Stimulated activated CD4-positive, alpha-beta T cell treated with anti-CD3 and anti-CD28 coated beads, Interleukin-1b, Interleukin-23, amount 100 ng/mL, for 1 hour (primary cell): ENCODE measurements around the gene ZNF423.

Source experiments
- DNase-seq, 2 donors: peaks; one replicate each; pipeline ENCODE4 v3.0.0-alpha.2; 2020; ENCODE audit warnings: low read depth in 2 of 2

Gene ZNF423

DNA sequence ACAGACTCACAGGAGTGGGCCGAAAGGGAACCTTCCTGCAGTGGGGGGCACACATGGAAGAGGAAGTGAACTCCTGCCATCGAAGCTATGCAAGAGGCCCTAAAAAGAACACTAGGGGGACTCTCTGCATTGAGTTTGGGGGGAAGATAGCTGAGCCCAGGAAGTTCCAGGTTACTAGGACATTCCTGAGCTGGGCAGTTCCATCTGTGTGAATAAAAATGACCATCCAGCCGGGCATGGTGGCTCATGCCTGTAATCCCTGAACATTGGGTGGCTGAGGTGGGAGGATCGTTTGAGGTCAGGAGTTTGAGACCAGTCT, 211.8 kb downstream of the ZNF423 start:
- DNase-seq: no peak

DNA sequence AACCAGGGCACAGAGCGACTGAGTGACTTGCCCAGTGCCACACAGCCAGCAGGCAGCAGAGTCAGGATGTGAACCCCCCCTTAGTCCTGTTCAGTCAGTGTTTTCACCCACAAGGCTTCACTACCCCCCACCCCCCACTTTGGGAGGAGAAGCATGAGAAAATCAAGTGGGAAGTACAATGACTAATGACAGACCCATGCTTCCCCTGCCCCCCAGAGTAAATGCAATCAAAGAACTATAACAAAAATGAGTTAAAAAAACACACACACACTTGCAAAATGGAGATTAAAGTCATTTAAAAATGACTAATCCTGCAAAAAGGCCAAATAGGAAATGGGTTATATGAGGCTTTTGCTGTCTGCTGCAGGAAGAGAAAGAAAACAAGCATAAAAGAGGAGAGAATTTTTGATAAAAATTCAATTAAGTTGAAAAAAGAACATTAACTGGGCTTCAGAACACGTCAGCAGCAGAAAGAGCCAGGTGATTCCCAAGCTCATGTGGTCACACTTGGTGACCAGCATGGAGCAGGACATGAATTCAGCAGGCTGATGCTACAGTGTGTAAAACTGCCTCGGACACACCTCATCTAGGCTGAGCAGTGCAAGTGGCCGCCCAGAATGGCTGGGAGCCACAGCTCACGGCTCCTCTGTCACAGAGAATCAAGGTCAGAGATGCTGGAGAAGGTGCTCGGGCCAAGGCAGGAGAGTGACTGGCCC, 212.3 kb downstream of the ZNF423 start:
- DNase-seq: no peak

DNA sequence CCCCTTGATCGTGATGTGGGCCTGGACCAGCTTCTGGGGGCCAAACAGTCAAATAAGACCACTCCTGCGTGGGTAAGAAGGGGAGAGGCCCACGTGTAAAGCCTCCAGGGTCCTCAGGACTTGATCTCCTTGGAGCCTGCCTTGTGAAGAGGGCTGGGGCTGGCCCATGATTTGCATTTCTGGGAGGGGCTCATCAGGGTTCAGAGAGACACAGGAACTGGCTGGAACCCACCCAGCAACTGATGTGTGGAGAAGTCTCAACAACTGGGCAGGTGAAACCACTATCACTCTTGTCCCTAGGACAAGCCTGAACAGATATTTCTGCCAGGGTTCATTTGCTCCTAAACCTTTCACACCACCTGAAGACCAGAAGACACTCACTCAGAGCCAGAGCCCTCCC, 214.7 kb downstream of the ZNF423 start:
- DNase-seq: no peak

DNA sequence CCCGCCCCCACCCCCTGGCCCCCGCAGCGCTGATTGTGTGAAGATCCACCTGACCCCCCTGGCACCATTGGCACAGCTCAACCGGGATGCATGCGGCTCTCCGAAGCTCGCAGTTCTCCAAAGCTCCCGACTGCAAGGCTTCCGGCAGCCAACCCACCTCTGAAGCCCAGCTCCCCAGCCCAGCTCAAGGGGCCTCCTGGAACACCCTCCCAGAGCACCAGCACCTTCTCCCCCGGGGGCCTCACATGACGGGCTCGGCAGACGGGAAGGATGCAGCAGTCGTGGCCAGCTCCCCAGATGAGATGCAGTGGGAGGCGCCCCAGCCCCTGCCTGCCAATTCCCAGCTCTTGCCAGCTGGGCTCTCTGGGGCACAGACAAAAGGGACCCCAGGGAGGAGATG, 215.3 kb downstream of the ZNF423 start:
- no peak for DNase-seq

DNA sequence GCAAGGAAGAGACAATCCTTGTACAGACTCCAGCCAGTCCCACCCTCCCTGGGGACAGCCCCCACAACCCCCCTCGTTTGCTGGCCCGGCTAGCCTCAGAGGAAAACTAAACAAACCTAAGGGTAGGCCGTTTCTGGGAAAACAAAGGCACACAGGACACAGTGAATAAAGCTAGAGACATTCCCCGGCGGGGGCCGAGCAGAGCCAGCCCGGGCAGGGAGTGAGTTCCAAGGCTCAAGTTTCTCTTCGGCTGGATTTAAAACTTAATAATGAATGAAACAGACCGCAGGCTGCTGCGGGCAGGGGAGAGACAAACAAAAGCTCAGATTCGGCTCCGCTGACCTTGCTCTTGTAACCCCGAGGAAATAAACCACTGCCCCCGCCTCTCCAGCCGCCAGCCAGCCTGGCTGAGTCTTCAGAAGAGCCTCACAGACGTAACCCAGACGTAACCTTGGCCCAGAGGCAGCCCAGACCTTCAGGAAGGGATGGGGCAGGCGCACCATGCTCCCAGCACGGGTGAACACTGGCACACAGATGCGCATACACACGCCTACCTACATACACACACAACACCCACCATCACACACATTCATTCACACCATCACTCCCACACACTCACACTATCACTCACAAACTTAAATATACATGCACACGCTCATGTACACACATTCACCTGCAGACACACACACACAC, 216.0 kb downstream of the ZNF423 start:
- no peak for DNase-seq

DNA sequence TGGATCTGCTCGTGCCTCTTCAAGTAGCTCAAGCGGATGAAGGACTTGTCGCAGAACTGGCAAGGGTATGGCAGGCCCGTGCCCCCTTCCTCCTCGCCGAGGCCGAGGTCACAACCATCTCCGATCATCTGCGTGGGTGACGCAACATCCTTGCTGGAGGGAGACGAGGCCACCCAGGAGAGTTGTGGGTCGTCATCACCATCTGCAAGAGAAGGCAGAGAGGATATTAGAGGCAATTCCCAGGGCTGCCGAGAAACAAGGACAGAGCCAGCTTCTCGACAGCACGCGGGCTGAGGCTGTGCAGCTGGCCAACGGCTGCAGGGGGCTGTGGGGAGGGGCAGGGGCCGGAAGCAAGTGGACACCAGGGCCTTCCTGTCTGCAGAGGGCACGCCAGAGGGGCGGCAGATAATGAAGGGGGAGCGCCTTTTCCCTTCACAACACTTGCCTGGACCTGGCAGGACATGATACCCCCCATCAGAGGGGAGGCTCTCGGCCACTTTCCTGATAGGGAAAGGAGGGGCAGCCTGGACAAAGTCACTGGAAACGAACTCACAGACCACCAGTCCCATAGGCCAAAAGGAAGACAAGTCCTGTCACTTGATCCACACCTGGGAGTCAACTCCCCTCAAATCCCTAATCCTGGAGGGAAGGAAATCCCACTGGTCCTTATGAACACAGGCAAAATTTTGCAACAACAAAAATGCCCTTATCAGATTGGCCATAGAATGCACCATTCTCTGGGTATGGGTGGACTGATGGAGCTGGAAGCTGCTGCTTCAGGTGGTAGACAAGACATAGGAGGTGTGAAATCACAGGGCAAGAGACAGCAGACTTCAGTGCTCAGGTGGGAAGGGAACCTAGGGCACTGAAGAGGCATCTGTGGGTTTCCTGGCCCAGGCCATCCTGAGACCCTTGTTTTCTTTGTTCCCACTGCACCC, 217.0 kb downstream of the ZNF423 start:
- DNase-seq: no peak

DNA sequence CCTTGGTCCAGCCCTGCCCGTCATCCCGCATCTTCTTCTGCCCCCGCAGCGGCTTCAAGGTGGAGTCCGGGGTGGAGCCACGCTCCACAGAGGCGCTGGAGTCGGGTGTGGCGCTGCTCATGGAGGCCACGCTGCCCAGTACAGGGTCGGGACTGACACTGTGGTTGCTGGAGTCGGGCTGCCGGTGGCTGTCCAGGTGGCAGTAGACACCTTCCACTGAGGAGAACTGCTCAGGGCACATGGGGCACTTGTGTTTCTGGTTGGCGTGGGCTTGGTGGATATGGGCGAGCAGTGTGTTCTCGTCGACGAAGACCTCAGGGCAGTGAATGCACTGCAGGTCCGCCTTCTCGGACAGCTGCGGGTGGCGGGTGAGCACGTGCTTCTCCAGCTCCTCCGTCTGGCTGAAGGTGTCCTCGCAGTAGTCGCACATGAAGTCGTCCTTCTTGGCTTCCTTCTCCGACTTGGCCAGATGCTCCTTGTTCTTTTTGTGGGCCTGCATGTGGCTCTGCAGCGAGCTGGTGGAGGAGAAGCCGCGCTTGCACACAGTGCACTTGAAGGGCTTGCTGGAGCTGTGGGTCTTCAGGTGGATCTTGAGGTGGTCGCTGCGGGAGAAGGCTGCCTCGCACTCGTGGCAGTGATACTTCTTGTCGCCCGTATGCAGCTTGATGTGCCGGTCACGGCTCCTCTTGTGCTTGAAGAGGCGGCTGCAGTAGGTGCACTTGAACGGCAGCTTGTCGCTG, 217.8 kb downstream of the ZNF423 start:
- no peak for DNase-seq

DNA sequence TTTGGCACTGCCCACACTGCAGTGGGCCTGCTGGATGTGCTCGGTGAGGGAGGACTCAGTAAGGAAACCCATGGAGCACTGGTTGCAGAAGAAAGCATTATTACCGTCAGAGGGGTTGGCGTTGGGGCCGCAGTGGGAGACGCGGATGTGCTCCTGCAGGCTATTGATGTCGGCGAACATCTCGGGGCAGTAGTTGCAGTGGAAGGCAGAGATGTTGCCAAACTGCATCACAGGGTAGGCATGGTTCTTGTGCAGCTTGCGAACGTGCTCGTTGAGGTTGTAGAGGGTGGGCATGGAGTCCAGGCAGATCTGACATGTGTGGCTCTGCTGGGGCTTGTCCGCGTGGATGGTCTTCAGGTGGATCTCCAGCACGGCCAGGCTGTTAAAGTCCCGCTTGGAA, 218.4 kb downstream of the ZNF423 start:
- DNase-seq: no peak

DNA sequence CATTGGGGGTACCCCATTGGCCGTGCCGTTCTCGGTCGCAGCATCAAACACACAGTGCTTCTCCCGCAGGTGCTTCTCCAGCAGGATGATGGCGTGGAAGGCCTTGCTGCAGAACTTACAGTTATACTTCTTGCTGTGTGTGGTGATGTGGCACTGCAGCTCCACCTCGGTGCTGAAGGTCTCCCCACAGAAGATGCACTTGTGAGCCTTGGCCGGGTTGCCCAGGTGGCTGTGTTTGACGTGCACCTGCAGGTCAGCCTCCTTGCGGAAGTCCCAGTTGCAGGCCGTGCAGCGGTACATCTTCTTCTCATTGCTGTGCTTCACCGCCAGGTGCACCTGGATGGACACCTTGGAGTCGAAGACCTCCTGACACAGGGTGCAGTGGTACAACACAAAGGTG, 219.3 kb downstream of the ZNF423 start:
- DNase-seq: no peak

DNA sequence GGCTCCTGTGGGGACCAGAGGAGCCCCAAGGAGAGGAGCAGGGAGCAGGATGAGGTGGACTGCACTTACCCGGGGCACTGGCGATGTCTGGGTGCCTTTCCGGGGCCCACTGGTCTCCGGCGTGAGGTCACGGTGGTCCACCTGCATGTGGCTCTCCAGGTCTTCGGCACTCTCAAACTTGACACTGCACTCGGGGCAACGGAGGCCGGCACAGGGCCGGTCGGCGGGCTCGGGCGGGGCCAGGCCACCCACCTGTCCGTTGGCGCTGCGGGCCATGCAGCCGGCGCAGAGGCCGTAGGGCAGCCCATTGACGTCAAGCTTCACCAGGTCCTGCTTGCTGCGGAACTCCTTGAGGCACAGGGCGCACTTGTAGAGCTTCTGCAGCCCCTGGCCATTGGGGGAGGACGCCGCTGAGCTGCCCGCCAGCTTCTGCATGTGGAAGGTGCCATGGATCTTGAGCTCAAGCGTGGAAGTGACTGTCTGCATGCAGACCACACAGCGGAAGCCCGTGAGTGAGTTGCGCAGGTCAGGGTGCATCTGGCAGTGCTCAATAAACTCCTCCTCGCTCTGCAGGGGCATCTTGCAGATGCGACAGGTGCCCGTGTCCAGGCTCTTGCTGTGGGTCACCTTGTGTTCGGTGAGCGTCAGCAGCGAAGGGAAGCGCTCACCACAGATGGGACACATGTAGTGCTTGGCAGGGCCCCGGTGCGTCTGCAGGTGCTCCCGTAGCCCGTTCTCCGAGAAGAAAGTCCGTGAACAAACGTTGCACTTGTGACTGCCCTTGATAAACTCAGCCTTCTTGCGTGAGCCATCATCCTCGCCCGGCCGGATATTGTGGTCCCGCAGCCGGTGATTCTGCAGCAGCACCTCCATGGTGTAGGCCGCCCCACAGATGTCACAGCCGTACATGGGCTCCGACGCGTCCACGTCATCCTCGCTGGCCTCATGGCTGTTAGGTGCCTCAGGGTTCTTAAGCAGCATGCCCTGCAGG, 220.0 kb downstream of the ZNF423 start:
- DNase-seq: no peak

DNA sequence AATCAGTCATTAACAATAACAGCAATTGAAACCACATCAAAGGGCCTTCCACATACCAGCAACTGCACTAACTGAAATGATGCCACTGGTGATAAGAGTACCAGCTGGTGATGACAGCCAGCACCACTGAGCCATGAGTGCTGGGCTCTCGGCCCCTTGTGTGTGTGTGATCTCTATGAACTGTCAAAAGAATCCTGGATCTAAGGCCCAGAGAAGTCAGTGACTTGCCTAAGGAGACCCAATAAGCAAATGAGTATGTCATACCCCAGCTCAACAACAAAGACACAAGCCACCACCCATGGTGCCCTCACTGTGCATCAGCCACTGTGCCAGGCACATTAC, 220.9 kb downstream of the ZNF423 start:
- DNase-seq: no peak

DNA sequence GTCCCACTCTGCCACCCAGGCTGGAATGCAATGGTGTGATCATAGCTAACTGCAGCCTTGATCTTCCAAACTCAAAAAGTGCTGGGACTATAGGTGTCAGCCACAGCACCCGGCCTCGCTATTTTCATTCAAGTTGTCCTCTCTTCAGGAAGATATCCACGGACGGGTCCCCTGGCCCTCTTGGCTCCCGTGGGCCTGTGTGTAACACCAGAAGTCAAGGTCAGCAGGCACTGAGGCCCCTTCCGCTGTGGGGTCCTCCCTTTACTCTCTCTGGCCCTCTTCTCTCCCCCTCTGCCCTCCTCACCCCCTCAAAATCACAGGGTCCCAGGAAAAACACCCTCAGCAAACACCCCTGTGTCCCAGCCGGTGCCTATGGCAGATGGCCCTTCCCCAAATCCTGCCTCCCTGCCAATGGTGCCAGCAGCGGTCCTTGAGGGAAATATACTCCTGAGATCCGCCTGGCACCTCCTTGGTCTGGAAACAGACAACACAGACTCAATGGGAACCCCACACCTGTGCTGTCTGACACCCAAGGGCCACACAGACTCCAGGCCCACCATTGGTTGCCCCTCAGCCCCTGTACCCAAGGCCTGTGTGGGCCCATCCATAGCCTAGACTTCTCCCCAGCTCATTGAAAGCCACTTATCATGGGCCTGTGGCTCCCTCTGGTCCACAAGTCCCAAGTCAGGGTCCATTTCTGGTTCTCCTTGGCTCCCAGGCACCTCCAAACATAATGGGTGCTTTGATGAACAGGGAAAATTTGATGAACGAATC, 221.5 kb downstream of the ZNF423 start:
- no peak for DNase-seq

DNA sequence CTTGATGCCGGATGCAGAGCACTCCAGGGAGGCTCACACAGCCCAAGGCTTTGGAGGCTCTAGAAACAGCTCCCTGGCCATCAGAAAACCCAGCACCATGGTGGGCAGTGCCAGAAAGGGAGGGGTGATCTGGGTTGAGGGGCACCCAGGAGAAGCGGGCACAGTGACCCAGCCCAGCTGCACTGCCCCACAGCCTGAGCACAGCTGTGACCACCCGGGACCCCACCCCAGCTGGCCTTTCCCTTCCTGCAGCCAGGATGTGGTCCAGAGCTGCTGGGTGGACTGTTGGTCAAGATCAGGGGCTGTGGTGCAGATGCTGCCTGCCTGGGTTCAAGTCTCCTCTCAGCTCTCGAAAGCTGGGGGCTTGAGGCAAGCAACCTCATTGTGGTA, 223.1 kb downstream of the ZNF423 start:
- no peak for DNase-seq

DNA sequence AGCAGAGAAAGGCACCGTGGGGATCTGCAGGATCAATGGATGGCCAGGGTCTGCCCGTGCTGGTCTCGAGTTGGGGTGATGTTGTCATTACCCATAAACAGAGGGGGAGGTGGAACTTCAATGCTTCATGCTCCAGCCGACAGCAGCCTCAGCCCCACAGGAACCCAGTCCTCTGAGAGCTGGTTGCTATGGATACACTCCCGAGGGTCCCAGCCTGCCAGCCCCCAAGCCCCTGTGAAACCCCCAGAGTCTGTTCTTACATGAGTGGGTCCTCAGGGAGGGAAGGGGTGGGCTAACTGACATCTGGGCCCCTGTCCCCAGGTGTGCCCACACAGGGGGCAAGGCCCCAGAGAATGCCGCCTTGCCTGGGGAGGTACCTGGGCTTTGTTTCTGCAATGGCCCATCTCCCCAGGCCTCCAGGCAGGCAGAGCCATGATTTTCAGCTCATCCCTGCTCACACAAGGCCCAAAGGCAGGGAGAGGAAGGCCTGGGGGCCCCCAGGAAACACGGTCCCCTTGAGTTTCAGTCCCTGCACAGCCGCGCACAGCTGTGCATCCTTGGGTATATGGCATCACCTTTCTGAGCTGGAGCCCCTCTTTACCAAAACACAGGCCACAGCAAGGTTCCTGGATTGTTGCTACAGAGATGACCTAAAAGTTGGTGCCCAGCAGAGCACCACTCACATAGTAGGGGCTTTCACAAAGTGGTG, 223.7 kb downstream of the ZNF423 start:
- DNase-seq: no peak

DNA sequence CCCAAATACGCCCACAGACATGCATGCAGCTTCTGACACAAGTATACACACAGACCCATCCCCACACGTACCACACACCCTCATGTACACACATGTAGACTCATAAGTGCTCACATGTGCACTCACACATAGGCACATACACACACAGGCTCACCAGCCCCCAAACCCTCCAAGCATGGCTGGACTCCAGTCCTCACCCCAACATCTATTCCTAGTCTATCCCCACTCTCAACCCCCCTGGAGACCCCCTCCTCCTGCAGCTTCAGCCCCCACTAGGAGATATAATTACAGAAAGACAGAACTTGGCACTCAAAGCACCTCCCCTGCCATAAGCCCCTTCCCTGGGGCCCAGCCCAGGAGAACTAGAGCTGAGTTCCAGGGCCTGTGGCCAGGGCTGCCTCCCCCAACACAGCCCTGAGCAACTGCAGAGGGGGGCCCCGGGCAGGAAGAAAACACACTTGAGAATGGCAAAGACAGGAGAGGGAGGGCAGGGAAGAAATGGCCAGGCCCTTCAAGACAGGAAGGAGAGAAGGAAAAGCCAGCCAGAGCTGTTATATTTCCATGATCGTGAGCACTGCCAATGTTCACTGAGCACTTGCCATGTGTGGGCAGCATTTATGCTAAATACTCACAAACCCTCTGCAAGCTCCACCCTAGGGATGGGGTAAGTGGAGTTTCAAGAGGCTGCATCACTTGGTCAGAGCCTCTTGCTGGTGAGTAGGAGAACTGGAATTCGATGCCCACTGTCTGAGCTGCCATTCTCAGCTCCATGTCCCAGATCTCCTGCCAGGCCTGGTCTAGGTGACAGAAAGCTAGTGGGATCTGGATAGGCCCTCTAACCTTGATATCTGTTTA, 224.5 kb downstream of the ZNF423 start:
- DNase-seq: no peak

DNA sequence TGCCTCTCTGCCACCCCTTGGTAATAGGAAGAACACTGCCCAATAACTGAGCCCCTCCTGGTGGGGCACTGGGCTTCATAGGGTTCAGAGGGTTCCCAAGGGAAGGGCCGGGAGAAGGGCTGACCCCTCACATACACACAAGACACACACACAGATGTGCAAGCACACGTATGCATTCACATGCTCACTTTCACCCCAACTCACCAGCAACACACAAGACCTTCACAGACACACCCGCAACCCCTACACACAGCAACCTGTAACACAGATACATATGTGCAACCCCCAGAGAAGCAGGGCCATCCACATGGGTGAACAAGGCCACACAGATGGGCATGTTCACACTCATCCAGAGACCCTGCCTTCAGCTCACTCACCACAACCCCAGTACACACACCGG, 225.1 kb downstream of the ZNF423 start:
- DNase-seq: no peak

DNA sequence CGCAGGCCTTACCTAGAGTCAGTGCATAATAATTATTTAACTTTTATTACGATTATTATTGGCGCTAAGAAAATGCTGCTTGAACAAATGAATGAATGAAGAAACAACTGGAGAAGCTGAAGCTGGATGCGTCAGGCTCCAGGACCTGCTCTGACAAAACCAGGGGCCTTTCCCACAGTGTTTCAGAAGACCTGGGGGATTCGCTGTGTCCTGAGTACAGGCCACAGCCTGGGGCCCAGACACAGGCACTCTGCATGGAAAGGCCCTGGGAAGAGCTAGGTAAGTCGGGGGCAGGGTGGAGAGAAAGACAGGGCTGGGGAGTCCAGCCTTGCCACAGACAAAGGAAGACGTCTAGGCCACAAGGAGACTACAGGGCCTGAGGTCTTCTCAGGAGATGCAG, 226.1 kb downstream of the ZNF423 start:
- no peak for DNase-seq

DNA sequence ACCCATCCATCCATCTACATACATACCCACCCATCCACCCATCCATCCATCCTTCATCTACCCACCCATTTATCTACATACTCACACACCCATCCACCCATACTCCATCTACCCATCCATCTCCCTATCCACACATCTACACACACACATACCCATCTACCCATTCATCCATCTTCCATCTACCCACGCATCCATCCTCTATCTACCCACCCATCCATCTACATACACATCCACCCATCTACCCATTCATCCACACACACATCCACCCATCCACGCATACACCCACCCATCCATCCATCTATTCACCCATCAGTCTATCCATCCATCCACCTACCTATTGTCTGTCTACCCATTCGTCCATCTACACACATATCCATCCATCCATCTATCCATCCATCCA, 227.8 kb downstream of the ZNF423 start:
- DNase-seq: no peak
